Esophagus muscularis mucosa (tissue), 4 donors: ENCODE measurements around the gene ANKRD33B. TPM values are rescaled to one million over a fixed set of nuclear protein-coding genes. Genes with fewer than 3 reads are reported as not detected.

Experiments
- DNase-seq: peaks from one replicate; pipeline ENCODE4 v3.0.0-alpha.2; 2017; ENCODE audit errors: extremely low spot score
- H3K27ac ChIP-seq, 4 donors: fragments of 200-600 bp; sonication (generic); replicated peaks in 1 of 4; 1 replicate in 3 of 4; 2 replicates in 1 of 4; pipeline ENCODE4 v1.5.1; 2016 to 2019; ENCODE audit warnings: mild to moderate bottlenecking in 1 of 4
- H3K27me3 ChIP-seq, 4 donors: fragments of 200-600 bp; sonication (generic); one replicate each; pipeline versions ENCODE4 v1.5.1 to v1.6.0; 2016 to 2019
- H3K36me3 ChIP-seq, 4 donors: fragments of 200-600 bp; sonication (generic); one replicate each; pipeline ENCODE4 v1.5.1; 2016 to 2019
- H3K4me1 ChIP-seq, 4 donors: fragments of 200-600 bp; sonication (generic); one replicate each; pipeline ENCODE4 v1.5.1; 2016 to 2019
- H3K4me3 ChIP-seq, 4 donors: fragments of 200-600 bp; sonication (generic); 1 replicate in 2 of 4; 2 replicates in 2 of 4; pipeline ENCODE4 v1.5.1; 2016 to 2019; ENCODE audit warnings: mild to moderate bottlenecking in 4 of 4, moderate library complexity in 1 of 4
- H3K9me3 ChIP-seq, 4 donors: fragments of 200-600 bp; sonication (generic); 1 replicate in 3 of 4; 2 replicates in 1 of 4; pipeline ENCODE4 v1.5.1; 2016 to 2019
- CTCF ChIP-seq, 3 experiments: fragments of 200-600 bp in 2 of 3; fragments of 450-650 bp in 1 of 3; sonication (generic) in 2 of 3; IDR thresholded peaks; one replicate each; pipeline ENCODE4 v1.5.1; 2017 to 2019; ENCODE audit warnings: antibody characterized with exemption in 3 of 3, mild to moderate bottlenecking in 2 of 3, moderate library complexity in 1 of 3
- EP300 ChIP-seq: sonication (generic); formaldehyde crosslinking; IDR thresholded peaks from one replicate; pipeline ENCODE4 v1.6.1; 2017; ENCODE audit warnings: antibody characterized with exemption
- POLR2A ChIP-seq: fragments of 450-650 bp; IDR thresholded peaks from one replicate; pipeline ENCODE4 v1.6.1; 2017; ENCODE audit warnings: antibody characterized with exemption, moderate library complexity, mild to moderate bottlenecking, low read depth
- POLR2AphosphoS5 ChIP-seq, 2 donors: sonication (generic); formaldehyde crosslinking; IDR thresholded peaks; one replicate each; pipeline ENCODE4 v1.6.1; 2017; ENCODE audit warnings: antibody characterized with exemption in 2 of 2
- WGBS: methylation state at CpG from one replicate; pipeline ENCODE4 v1.1.5; 2018; 5-methylcytosine and 5-hydroxymethylcytosine counted together
- intact Hi-C: fragments of 100-400 bp; cut with DNase I; formaldehyde crosslinking; loops from one replicate; pipeline ENCODE4 v1.15.1; 2023
- total RNA-seq, 4 donors: library from RNA; depleted of rRNA; stranded (reverse); fragments of >200 nt; gene quantifications; one replicate each; pipeline versions ENCODE4 v1.1.0 to v1.2.1, GENCODE V29; 2016

ANKRD33B gene
- total RNA-seq, 4 donors from 2014 or later = 4.6 to 8.2 (median 6.7) TPM

GRCh38 chr5:10595293-10595671, 31.4 kb downstream of the ANKRD33B start:
- peak overlapping the region; percentile 54 to 73 (median 64) for H3K27ac ChIP-seq
- intact Hi-C loops = no loop called here
- H3K36me3 ChIP-seq = no peaks in the 10 kb centered on the region
- DNase-seq = no peak
- H3K27me3 ChIP-seq = no peaks in the 10 kb centered on the region
- H3K4me1 ChIP-seq = peaks cover 12 to 14% (median 14%) of the 10 kb centered on the region in 4 donors
- 88% methylated on average over 6 of the region's 6 CpGs for WGBS
- H3K4me3 ChIP-seq = peak overlapping the region in 3 of 4 donors; percentile 17 to 38 (median 31)
- H3K9me3 ChIP-seq = no peaks in the 10 kb centered on the region
- TF ChIP-seq POLR2A (no peak), EP300 (no peak), CTCF (IDR thresholded peaks at IDR 0.05) (no peak), POLR2AphosphoS5 (IDR thresholded peaks at IDR 0.05) (no peak)

GRCh38 chr5:10595672-10596309, 31.9 kb downstream of the ANKRD33B start:
- intact Hi-C loops = no loop called here
- WGBS = 39% methylated on average over 8 of the region's 8 CpGs
- peak overlapping the region; percentile 54 to 73 (median 64) for H3K27ac ChIP-seq
- H3K36me3 ChIP-seq = no peaks in the 10 kb centered on the region
- peaks cover 12 to 15% (median 14%) of the 10 kb centered on the region in 4 donors for H3K4me1 ChIP-seq
- H3K27me3 ChIP-seq = no peaks in the 10 kb centered on the region
- TF ChIP-seq CTCF (IDR thresholded peaks at IDR 0.05) = no peak
- TF ChIP-seq POLR2AphosphoS5 (IDR thresholded peaks at IDR 0.05) = peak; percentile 50 to 61
- peak overlapping the region in 3 of 4 donors; percentile 17 to 38 (median 31) for H3K4me3 ChIP-seq
- H3K9me3 ChIP-seq = no peaks in the 10 kb centered on the region
- DNase-seq = peak; percentile 90

GRCh38 chr5:10596310-10596703, 32.4 kb downstream of the ANKRD33B start:
- no peak for TF ChIP-seq EP300
- no peak for TF ChIP-seq CTCF (IDR thresholded peaks at IDR 0.05)
- TF ChIP-seq POLR2A = no peak
- no peak for TF ChIP-seq POLR2AphosphoS5 (IDR thresholded peaks at IDR 0.05)
- H3K4me3 ChIP-seq = peak overlapping the region in 2 of 4 donors; percentile 31 to 38
- WGBS = 90% methylated on average over 3 of the region's 3 CpGs
- peaks cover 16 to 20% (median 18%) of the 10 kb centered on the region in 4 donors for H3K4me1 ChIP-seq
- H3K9me3 ChIP-seq = no peaks in the 10 kb centered on the region
- no peak for DNase-seq
- no peaks in the 10 kb centered on the region for H3K36me3 ChIP-seq
- intact Hi-C loops = no loop called here
- H3K27ac ChIP-seq = peak overlapping the region in 3 of 4 donors; percentile 7 to 73 (median 67)
- H3K27me3 ChIP-seq = no peaks in the 10 kb centered on the region

GRCh38 chr5:10596886-10597451, 33.1 kb downstream of the ANKRD33B start:
- peak; percentile 53 for DNase-seq
- TF ChIP-seq EP300 (no peak), POLR2A (no peak)
- H3K27me3 ChIP-seq = no peaks in the 10 kb centered on the region
- intact Hi-C loops = no loop called here
- peak overlapping the region in 1 of 4 donors; percentile 4 for H3K27ac ChIP-seq
- 92% methylated on average over 1 of the region's 1 CpG for WGBS
- H3K4me1 ChIP-seq = peaks cover 21 to 26% (median 25%) of the 10 kb centered on the region in 4 donors
- no peak overlapping the region for H3K4me3 ChIP-seq
- H3K9me3 ChIP-seq = no peaks in the 10 kb centered on the region
- H3K36me3 ChIP-seq = no peaks in the 10 kb centered on the region

- WGBS = 97% methylated on average over 1 of the region's 1 CpG
- Histone ChIP-seq H3K4me3 (no peak overlapping the region), H3K9me3 (no peaks in the 10 kb centered on the region), H3K36me3 (no peaks in the 10 kb centered on the region), H3K4me1 (peaks cover 26 to 30% (median 29%) of the 10 kb centered on the region in 4 donors), H3K27me3 (no peaks in the 10 kb centered on the region), H3K27ac (no peak overlapping the region)
- DNase-seq = no peak
- TF ChIP-seq POLR2A = no peak
- no peak for TF ChIP-seq CTCF (IDR thresholded peaks at IDR 0.05)
- no peak for TF ChIP-seq POLR2AphosphoS5 (IDR thresholded peaks at IDR 0.05)
- TF ChIP-seq EP300 = no peak
- intact Hi-C loops = no loop called here
These were observed 35.2 kb downstream of the ANKRD33B start for GRCh38 chr5:10599113-10599512.
